HEK293 (cell line): Measurements from ENCODE around the gene CCDC24.

Experiments used
- TCF7L2 ChIP-seq: IDR thresholded peaks from 2 replicates; pipeline ENCODE4 v1.6.1; 2011; ENCODE audit warnings: low read depth, mild to moderate bottlenecking, inconsistent platforms, low read length, moderate library complexity, borderline replicate concordance
- ZNF311 ChIP-seq: fragments of 450-650 bp; formaldehyde crosslinking; IDR thresholded peaks from 2 replicates; pipeline ENCODE4 v1.5.1; 2017; ENCODE audit warnings: missing biosample characterization, missing genetic modification characterization, borderline replicate concordance
- TF ChIP-seq, protein P1 (sequence below): fragments of 450-650 bp; formaldehyde crosslinking; IDR thresholded peaks from 2 replicates; pipeline ENCODE4 v1.5.1; 2016; ENCODE audit warnings: missing biosample characterization, missing genetic modification characterization

DNA sequence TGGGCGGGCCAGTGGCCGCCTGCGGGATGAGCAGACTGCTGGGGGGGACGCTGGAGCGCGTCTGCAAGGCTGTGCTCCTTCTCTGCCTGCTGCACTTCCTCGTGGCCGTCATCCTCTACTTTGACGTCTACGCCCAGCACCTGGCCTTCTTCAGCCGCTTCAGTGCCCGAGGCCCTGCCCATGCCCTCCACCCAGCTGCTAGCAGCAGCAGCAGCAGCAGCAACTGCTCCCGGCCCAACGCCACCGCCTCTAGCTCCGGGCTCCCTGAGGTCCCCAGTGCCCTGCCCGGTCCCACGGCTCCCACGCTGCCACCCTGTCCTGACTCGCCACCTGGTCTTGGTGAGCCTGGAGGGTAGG lies 10.3 kb upstream of the CCDC24 start:
- TF ChIP-seq TCF7L2 (no peak), ZNF311 (no peak)
- TF ChIP-seq, protein P1, sequence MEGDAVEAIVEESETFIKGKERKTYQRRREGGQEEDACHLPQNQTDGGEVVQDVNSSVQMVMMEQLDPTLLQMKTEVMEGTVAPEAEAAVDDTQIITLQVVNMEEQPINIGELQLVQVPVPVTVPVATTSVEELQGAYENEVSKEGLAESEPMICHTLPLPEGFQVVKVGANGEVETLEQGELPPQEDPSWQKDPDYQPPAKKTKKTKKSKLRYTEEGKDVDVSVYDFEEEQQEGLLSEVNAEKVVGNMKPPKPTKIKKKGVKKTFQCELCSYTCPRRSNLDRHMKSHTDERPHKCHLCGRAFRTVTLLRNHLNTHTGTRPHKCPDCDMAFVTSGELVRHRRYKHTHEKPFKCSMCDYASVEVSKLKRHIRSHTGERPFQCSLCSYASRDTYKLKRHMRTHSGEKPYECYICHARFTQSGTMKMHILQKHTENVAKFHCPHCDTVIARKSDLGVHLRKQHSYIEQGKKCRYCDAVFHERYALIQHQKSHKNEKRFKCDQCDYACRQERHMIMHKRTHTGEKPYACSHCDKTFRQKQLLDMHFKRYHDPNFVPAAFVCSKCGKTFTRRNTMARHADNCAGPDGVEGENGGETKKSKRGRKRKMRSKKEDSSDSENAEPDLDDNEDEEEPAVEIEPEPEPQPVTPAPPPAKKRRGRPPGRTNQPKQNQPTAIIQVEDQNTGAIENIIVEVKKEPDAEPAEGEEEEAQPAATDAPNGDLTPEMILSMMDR (tag by site-specific recombination): no peak
